K562 (cell line): Measurements from ENCODE around the gene MYOM3. TPM values are rescaled to one million over a fixed set of nuclear protein-coding genes. Genes with fewer than 3 reads are reported as not detected.

Experiments used
- ATAC-seq: fragments of 200-7000 bp; cut with Tn5 transposase; 3 replicates; pipeline ENCODE4 v1.9.1; 2020; ENCODE audit warnings: moderate library complexity
- BruUV-seq: library from RNA; stranded (reverse); fragments of 400-500 nt; replicated peaks from 2 replicates; lab custom pipeline; 2021; lab: Mats Ljungman, UMichigan
- CTCF ChIA-PET: fragments of 300-600 bp; formaldehyde crosslinking; extraction: SDS; loops from one replicate; lab custom pipeline; 2021; ENCODE audit warnings: low intra/inter-chr PET ratio; lab: Yijun Ruan, JAX
- POLR2A ChIA-PET: fragments of 300-600, 350-650 bp; sonication (Branson Sonifier 250); formaldehyde crosslinking; extraction: SDS; loops from one replicate; lab custom pipeline; 2021; ENCODE audit warnings: antibody characterized with exemption, inconsistent platforms; lab: Yijun Ruan, JAX
- DNase-seq, 4 experiments: peaks; one replicate each; pipeline versions ENCODE4 v3.0.0 to v3.0.0-alpha.2; 2011 to 2018; ENCODE audit warnings: low spot score in 3 of 4, mixed read lengths in 3 of 4; ENCODE audit errors: extremely low read depth in 1 of 4
- FAIRE-seq: peaks from 2 replicates; lab custom pipeline; 2011; peaks lifted over from hg19 to GRCh38; lab: Jason Lieb, UNC
- H2AFZ ChIP-seq: 2 replicates; pipeline ENCODE4 v1.6.0; 2011; ENCODE audit warnings: low read depth, low read length, control low read depth, inconsistent platforms
- H3K27ac ChIP-seq: fragments of 200-600 bp; 3 replicates; pipeline ENCODE4 v1.8.0; 2011; ENCODE audit warnings: low read depth, mild to moderate bottlenecking, control low read depth, inconsistent platforms, low read length, moderate library complexity, mixed read lengths; ENCODE audit errors: extremely low read depth
- H3K27me3 ChIP-seq, 2 experiments: fragments of 300-600 bp in 1 of 2; 2 replicates in 1 of 2; 3 replicates in 1 of 2; pipeline versions ENCODE4 v1.6.0 to v1.8.0; 2011; ENCODE audit warnings: inconsistent platforms in 2 of 2, low read length in 2 of 2, mild to moderate bottlenecking in 1 of 2, mixed read lengths in 1 of 2, moderate library complexity in 1 of 2; ENCODE audit not compliant: control insufficient read depth in 2 of 2, insufficient read depth in 2 of 2
- H3K36me3 ChIP-seq: fragments of 300-600 bp; 3 replicates; pipeline ENCODE4 v1.8.0; 2011; ENCODE audit warnings: mild to moderate bottlenecking, low read length, inconsistent platforms; ENCODE audit not compliant: control insufficient read depth, insufficient read depth
- H3K4me1 ChIP-seq, 2 experiments: fragments of 200-600 bp in 1 of 2; replicated peaks in 1 of 2; 2 replicates in 1 of 2; 3 replicates in 1 of 2; pipeline versions ENCODE4 v1.5.1 to v1.8.0; 2011; ENCODE audit warnings: inconsistent platforms in 2 of 2, low read length in 2 of 2, mild to moderate bottlenecking in 1 of 2, mixed read lengths in 1 of 2, moderate library complexity in 1 of 2; ENCODE audit not compliant: control insufficient read depth in 2 of 2, insufficient read depth in 2 of 2
- H3K4me2 ChIP-seq: 2 replicates; pipeline ENCODE4 v1.6.1; 2011; ENCODE audit warnings: low read length, control low read depth, inconsistent platforms, mixed read lengths; ENCODE audit not compliant: insufficient read depth
- H3K4me3 ChIP-seq: fragments of 200-600 bp; sonication (generic), shearing (Covaris generic); 2 replicates; pipeline ENCODE4 v1.5.1; 2016; ENCODE audit warnings: control low read depth, inconsistent platforms
- H3K79me2 ChIP-seq: fragments of 200-600 bp; 3 replicates; pipeline ENCODE4 v1.8.0; 2011; ENCODE audit warnings: low read length, inconsistent platforms; ENCODE audit not compliant: control insufficient read depth, insufficient read depth
- H3K9ac ChIP-seq, 2 experiments: 2 replicates each; pipeline versions ENCODE4 v1.6.0 to v1.6.1; 2011; ENCODE audit warnings: low read depth in 2 of 2, low read length in 2 of 2, control low read depth in 1 of 2, inconsistent platforms in 1 of 2, mild to moderate bottlenecking in 1 of 2, mixed read lengths in 1 of 2; ENCODE audit not compliant: insufficient read depth in 1 of 2
- H3K9me1 ChIP-seq: one replicate; pipeline ENCODE4 v1.6.0; 2011; ENCODE audit warnings: inconsistent platforms, mild to moderate bottlenecking, low read length, moderate library complexity; ENCODE audit not compliant: control insufficient read depth, insufficient read depth
- H3K9me3 ChIP-seq: replicated peaks from 2 replicates; pipeline ENCODE4 v1.5.1; 2011; ENCODE audit warnings: low read depth, low read length, inconsistent platforms; ENCODE audit not compliant: control insufficient read depth, insufficient read depth
- H4K20me1 ChIP-seq: replicated peaks from 2 replicates; pipeline ENCODE4 v1.6.1; 2011; ENCODE audit warnings: low read length, inconsistent platforms, mixed read lengths; ENCODE audit not compliant: control insufficient read depth, insufficient read depth
- BRD9 ChIP-seq: fragments of 450-650 bp; IDR thresholded peaks from 2 replicates; pipeline ENCODE4 v1.6.1; 2018; ENCODE audit warnings: low read depth; ENCODE audit not compliant: partially characterized antibody
- CBX5 ChIP-seq: IDR thresholded peaks from 2 replicates; pipeline ENCODE4 v1.6.1; 2014; ENCODE audit warnings: low read depth, borderline replicate concordance
- HNRNPUL1 ChIP-seq: fragments of 200-400 bp; formaldehyde crosslinking; IDR thresholded peaks from 2 replicates; pipeline ENCODE4 v1.6.1; 2017; ENCODE audit warnings: low read length
- SPI1 ChIP-seq: IDR thresholded peaks from 2 replicates; pipeline ENCODE4 v1.6.1; 2011; ENCODE audit warnings: low read depth, low read length, control low read depth, borderline replicate concordance
- SRSF1 ChIP-seq: fragments of 200-400 bp; formaldehyde crosslinking; IDR thresholded peaks from 2 replicates; pipeline ENCODE4 v1.6.1; 2017; ENCODE audit warnings: mild to moderate bottlenecking, low read depth, low read length, moderate library complexity
- TARDBP ChIP-seq: fragments of 450-650 bp; IDR thresholded peaks from 2 replicates; pipeline ENCODE4 v1.6.1; 2016
- WGBS: fragments of 100-300 bp; shearing (Covaris generic); methylation state at CpG from one replicate; pipeline ENCODE4 v1.1.6; 2016; ENCODE audit warnings: low coverage, mixed read lengths; ENCODE audit not compliant: insufficient coverage; ENCODE audit errors: missing lambda C conversion rate; 5-methylcytosine and 5-hydroxymethylcytosine counted together
- in situ Hi-C: fragments of 300-500 bp; cut with MboI; formaldehyde crosslinking; loops from 4 replicates; pipeline ENCODE4 v1.15.0; 2018; ENCODE audit warnings: inconsistent platforms, mixed read lengths
- intact Hi-C: fragments of 100-400 bp; cut with micrococcal nuclease; formaldehyde crosslinking; loops from 2 replicates; pipeline ENCODE4 v1.14.2; 2022
- polyA plus RNA-seq, 8 experiments: library from polyadenylated mRNA; depleted of rRNA in 4 of 8; stranded (reverse) in 5 of 8; unstranded in 3 of 8; fragments of >200 nt; fragmentation: Nextera tagmentation in 2 of 8; fragmentation: Illumina TruSeq in 1 of 8; extraction: Ambion mirVana in 2 of 8; extraction: Trizol in 1 of 8; gene quantifications; 2 replicates each; pipeline versions ENCODE4 v1.2.1 to v1.2.3, GENCODE V29; 2011 to 2014; ENCODE audit warnings: inconsistent platforms in 1 of 8, missing spikeins in 1 of 8
- total RNA-seq, 7 experiments: library from RNA; depleted of rRNA in 6 of 7; stranded (reverse); fragments of >200 nt in 6 of 7; fragmentation: Illumina TruSeq in 2 of 7; extraction: Trizol in 2 of 7; gene quantifications; 2 replicates each; pipeline versions ENCODE4 v1.2.1 to v1.2.3, GENCODE V29; 2011 to 2021; ENCODE audit warnings: low replicate concordance in 1 of 7
- TF ChIP-seq, protein P1 (sequence below): fragments of 450-650 bp; IDR thresholded peaks from 2 replicates; pipeline ENCODE4 v1.6.1; 2018; ENCODE audit warnings: mild to moderate bottlenecking, low read depth; ENCODE audit not compliant: partially characterized antibody

Gene MYOM3
- total and polyA plus RNA-seq, 9 of the 15 experiments (the other 6 are each of a cell fraction or from before 2014, with no cell fraction given) = 0.01 TPM; not detected in 8

DNA sequence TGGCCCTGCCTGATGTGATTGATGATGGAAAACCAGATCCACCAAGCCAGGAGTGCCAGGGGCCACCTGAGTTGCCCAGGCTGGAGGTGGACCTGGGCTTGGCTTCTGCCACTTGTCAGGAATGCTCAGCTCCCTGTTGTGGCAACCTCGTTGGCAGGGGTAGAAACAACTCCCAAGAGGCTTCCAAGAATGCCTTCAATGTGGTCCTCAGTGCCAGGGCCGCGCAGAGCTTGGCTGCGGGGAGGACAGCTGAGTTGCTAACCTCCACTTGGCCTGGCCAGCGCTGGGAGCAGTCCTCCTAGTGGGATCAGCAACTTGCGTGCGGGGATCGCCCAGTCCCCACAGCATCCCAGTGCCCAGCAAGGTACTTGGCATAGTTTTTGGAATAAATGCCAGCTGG, 9.0 kb downstream of the MYOM3 start:
- POLR2A ChIA-PET = interaction anchor here (0.6 to 1.0 kb wide), 3 partner anchors 12 to 28 kb away, joined by 3 read pairs; no protein-coding TSS in a partner anchor
- Histone ChIP-seq H3K9me3 (no peaks in the 10 kb centered on the region), H3K9ac (0 out of 4 replicates have a peak overlapping the region, but pooled peaks of 1 of the 2 experiments have one; percentile 6), H3K27me3 (peaks cover 22 to 66% of the 10 kb centered on the region in 2 experiments), H2AFZ (no peak overlapping the region), H3K79me2 (no peaks in the 10 kb centered on the region), H3K4me2 (no peak overlapping the region), H3K9me1 (peaks cover 5% of the 10 kb centered on the region), H3K27ac (no peak overlapping the region), H3K4me1 (peaks cover 2 to 23% of the 10 kb centered on the region in 2 experiments; a peak in 4 of 5 replicates), H3K36me3 (no peaks in the 10 kb centered on the region), H4K20me1 (peaks cover 3% of the 10 kb centered on the region; the same call in 1 of the 2 replicates), H3K4me3 (no peak overlapping the region)
- in situ Hi-C loops (no loop called here), intact Hi-C loops (no loop called here)
- FAIRE-seq = no peak
- BruUV-seq = no TSS peak
- CTCF ChIA-PET = no interaction called here
- 24% methylated on average over 8 of the region's 8 CpGs for WGBS
- no peak for DNase-seq
- ATAC-seq = peak; percentile 10; the same call in 1 of the 3 replicates
- TF ChIP-seq, protein P1, sequence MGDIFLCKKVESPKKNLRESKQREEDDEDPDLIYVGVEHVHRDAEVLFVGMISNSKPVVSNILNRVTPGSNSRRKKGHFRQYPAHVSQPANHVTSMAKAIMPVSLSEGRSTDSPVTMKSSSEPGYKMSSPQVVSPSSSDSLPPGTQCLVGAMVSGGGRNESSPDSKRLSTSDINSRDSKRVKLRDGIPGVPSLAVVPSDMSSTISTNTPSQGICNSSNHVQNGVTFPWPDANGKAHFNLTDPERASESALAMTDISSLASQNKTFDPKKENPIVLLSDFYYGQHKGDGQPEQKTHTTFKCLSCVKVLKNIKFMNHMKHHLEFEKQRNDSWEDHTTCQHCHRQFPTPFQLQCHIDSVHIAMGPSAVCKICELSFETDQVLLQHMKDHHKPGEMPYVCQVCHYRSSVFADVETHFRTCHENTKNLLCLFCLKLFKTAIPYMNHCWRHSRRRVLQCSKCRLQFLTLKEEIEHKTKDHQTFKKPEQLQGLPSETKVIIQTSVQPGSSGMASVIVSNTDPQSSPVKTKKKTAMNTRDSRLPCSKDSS = no peak
- TF ChIP-seq HNRNPUL1 (no peak), SPI1 (no peak), SRSF1 (no peak), CBX5 (no peak), TARDBP (no peak), BRD9 (no peak)
